ENCODE measurements around the gene PTMA. TPM values are rescaled to one million over a fixed set of nuclear protein-coding genes. Genes with fewer than 3 reads are reported as not detected.

PTMA gene
- polyA plus RNA-seq, 2 of the 4 experiments (the other 2 are of a cell fraction): 1,191 to 2,360 TPM

DNA sequence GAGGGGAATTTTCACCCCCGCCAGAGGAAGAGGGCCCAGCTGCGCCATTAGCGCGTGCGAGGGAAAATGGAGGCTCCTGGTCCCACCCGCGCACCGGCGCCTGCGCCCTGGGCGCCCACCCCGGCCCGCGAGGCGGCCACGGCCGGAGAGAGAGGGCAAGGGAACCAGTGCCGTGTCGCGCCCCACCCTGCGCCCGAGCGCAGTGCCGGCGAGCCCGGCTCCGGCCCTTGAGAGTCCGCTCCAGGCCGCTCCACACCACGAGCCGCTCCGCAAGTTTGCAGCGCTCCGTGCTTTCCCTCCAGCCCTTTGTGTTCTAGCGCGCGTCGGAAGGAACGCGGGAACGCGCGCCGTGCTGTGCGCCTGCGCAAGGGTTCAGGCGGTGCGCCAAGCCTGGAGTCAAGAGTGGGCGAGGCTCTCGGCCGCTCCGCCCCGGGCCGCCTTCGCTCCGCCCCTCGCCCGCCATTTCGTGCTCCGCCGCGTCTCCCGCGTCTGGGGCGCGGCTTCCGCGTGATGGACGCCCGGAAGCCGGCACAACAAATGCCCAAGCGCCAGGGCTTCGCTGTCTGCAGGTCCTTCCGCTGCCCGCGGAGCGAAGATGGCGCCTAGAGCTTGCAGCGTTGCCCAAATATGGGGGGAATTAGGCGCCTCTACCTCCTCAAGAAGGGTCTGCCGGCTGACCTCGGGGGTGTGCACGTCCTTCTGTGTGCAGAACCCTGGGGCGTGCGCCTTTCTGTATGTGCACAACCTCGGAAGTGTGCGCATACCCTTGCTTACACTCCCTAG is 46.1 kb upstream of the PTMA start:
- peak; percentile 69 to 99 for DNase-seq (ENCODE audit: low read depth in 1 of 2, low spot score in 1 of 2)
- Histone ChIP-seq H3K4me2 (peak overlapping the region; percentile 83), H3K9me3 (no peaks in the 10 kb centered on the region), H3K27ac (peak overlapping the region; percentile 88 to 100), H3K4me1 (peaks cover 20% of the 10 kb centered on the region), H3K4me3 (peak overlapping the region; percentile 40)
- no peak for FAIRE-seq
- ChIA-PET POLR2A (interaction anchor here (1.4 to 1.7 kb wide), 3 partner anchors 10 to 50 kb away, joined by 4 to 11 read pairs (median 7); partner anchors contain the start of gene PTMA), CTCF (interaction anchor here (78.4 to 95.1 kb wide), 2 partner anchors 11 to 21 kb away, joined by 4158 read pairs; partner anchors contain the start of gene PTMA)
- ATAC-seq: peak; percentile 48 to 72
- WGBS (ENCODE audit: missing lambda C conversion rate): 5% methylated on average over 58 of the region's 87 CpGs
- TF ChIP-seq, protein P1, sequence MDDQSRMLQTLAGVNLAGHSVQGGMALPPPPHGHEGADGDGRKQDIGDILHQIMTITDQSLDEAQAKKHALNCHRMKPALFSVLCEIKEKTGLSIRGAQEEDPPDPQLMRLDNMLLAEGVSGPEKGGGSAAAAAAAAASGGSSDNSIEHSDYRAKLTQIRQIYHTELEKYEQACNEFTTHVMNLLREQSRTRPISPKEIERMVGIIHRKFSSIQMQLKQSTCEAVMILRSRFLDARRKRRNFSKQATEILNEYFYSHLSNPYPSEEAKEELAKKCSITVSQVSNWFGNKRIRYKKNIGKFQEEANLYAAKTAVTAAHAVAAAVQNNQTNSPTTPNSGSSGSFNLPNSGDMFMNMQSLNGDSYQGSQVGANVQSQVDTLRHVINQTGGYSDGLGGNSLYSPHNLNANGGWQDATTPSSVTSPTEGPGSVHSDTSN (IDR thresholded peaks at IDR 0.05): peak; percentile 56
- TF ChIP-seq ESRRA (IDR thresholded peaks at IDR 0.05; ENCODE audit: borderline replicate concordance, low read length) (no peak), FOXS1 (CRISPR knock-in tag; IDR thresholded peaks at IDR 0.05) (0 out of 2 replicates have a peak, but pooled peaks have one; percentile 49), FOSL2 (IDR thresholded peaks at IDR 0.05) (no peak), FOSL2 (CRISPR knock-in tag; IDR thresholded peaks at IDR 0.05) (peak; percentile 24; the same call in 1 of the 2 replicates), ZNF302 (CRISPR knock-in tag; IDR thresholded peaks at IDR 0.05) (no peak), HOXB13 (CRISPR knock-in tag; IDR thresholded peaks at IDR 0.05; ENCODE audit: low read depth) (peak; percentile 96), SMC3 (IDR thresholded peaks at IDR 0.05) (peak; percentile 43), EHMT2 (IDR thresholded peaks at IDR 0.05; ENCODE audit: low read depth) (no peak), ZC3H11A (IDR thresholded peaks at IDR 0.05) (no peak), JUN (IDR thresholded peaks at IDR 0.05) (peak; percentile 70 to 90; a peak in 4 of 5 replicates), MYC (IDR thresholded peaks at IDR 0.05; ENCODE audit: borderline replicate concordance, low read length) (peak; percentile 88), CBX8 (IDR thresholded peaks at IDR 0.05) (no peak), HEYL (CRISPR knock-in tag; IDR thresholded peaks at IDR 0.05) (peak; percentile 61; the same call in 1 of the 2 replicates), PHF8 (IDR thresholded peaks at IDR 0.05; ENCODE audit: borderline replicate concordance, low read depth) (peak; percentile 61; the same call in 1 of the 2 replicates), FOSB (CRISPR knock-in tag; IDR thresholded peaks at IDR 0.05) (no peak), GATA3 (IDR thresholded peaks at IDR 0.05; ENCODE audit: borderline replicate concordance) (peak; percentile 41; the same call in 1 of the 2 replicates), ZSCAN20 (CRISPR knock-in tag; IDR thresholded peaks at IDR 0.05) (peak; percentile 47; the same call in 1 of the 2 replicates), RAD21 (conservative IDR thresholded peaks at IDR 0.05 in 1 of 2, IDR thresholded peaks at IDR 0.05 in 1 of 2) (0 out of 5 replicates have a peak, but pooled peaks of 1 of the 2 experiments have one; percentile 34), CHD2 (IDR thresholded peaks at IDR 0.05; ENCODE audit: low read length, partially characterized antibody) (peak; percentile 15), POLR2AphosphoS2 (conservative IDR thresholded peaks at IDR 0.05; ENCODE audit: low read length) (no peak), RFX5 (IDR thresholded peaks at IDR 0.05) (peak; percentile 75), HOXB5 (CRISPR knock-in tag; IDR thresholded peaks at IDR 0.05) (peak; percentile 96), POLR2A (IDR thresholded peaks at IDR 0.05; ENCODE audit: low read length) (peak; percentile 51), CBX2 (IDR thresholded peaks at IDR 0.05; ENCODE audit: borderline replicate concordance, low read depth) (no peak), EHF (CRISPR knock-in tag; IDR thresholded peaks at IDR 0.05) (peak; percentile 94), RARB (CRISPR knock-in tag; IDR thresholded peaks at IDR 0.05) (no peak), MAFK (IDR thresholded peaks at IDR 0.05; ENCODE audit: partially characterized antibody) (no peak), KDM1A (IDR thresholded peaks at IDR 0.05; ENCODE audit: low read depth) (no peak), CHD4 (IDR thresholded peaks at IDR 0.05; ENCODE audit: borderline replicate concordance) (no peak), NR3C1 (IDR thresholded peaks at IDR 0.05) (no peak)
- TF ChIP-seq, protein P2, sequence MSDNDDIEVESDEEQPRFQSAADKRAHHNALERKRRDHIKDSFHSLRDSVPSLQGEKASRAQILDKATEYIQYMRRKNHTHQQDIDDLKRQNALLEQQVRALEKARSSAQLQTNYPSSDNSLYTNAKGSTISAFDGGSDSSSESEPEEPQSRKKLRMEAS (IDR thresholded peaks at IDR 0.05): peak; percentile 98
- TF ChIP-seq, protein P3, sequence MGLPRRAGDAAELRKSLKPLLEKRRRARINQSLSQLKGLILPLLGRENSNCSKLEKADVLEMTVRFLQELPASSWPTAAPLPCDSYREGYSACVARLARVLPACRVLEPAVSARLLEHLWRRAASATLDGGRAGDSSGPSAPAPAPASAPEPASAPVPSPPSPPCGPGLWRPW (IDR thresholded peaks at IDR 0.05): no peak
- TF ChIP-seq, protein P4, sequence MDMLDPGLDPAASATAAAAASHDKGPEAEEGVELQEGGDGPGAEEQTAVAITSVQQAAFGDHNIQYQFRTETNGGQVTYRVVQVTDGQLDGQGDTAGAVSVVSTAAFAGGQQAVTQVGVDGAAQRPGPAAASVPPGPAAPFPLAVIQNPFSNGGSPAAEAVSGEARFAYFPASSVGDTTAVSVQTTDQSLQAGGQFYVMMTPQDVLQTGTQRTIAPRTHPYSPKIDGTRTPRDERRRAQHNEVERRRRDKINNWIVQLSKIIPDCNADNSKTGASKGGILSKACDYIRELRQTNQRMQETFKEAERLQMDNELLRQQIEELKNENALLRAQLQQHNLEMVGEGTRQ (IDR thresholded peaks at IDR 0.05): no peak
- TF ChIP-seq, protein P5, sequence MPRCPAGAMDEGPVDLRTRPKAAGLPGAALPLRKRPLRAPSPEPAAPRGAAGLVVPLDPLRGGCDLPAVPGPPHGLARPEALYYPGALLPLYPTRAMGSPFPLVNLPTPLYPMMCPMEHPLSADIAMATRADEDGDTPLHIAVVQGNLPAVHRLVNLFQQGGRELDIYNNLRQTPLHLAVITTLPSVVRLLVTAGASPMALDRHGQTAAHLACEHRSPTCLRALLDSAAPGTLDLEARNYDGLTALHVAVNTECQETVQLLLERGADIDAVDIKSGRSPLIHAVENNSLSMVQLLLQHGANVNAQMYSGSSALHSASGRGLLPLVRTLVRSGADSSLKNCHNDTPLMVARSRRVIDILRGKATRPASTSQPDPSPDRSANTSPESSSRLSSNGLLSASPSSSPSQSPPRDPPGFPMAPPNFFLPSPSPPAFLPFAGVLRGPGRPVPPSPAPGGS (IDR thresholded peaks at IDR 0.05): peak; percentile 74; the same call in 2 of the 3 replicates
- TF ChIP-seq, protein P6, sequence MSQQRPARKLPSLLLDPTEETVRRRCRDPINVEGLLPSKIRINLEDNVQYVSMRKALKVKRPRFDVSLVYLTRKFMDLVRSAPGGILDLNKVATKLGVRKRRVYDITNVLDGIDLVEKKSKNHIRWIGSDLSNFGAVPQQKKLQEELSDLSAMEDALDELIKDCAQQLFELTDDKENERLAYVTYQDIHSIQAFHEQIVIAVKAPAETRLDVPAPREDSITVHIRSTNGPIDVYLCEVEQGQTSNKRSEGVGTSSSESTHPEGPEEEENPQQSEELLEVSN (IDR thresholded peaks at IDR 0.05; ENCODE audit: borderline replicate concordance, low read depth): peak; percentile 99
- TF ChIP-seq, protein P7, sequence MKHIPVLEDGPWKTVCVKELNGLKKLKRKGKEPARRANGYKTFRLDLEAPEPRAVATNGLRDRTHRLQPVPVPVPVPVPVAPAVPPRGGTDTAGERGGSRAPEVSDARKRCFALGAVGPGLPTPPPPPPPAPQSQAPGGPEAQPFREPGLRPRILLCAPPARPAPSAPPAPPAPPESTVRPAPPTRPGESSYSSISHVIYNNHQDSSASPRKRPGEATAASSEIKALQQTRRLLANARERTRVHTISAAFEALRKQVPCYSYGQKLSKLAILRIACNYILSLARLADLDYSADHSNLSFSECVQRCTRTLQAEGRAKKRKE (CRISPR knock-in tag; IDR thresholded peaks at IDR 0.05; ENCODE audit: low read depth): peak; percentile 76; the same call in 1 of the 2 replicates
